GM18867 (cell line): ENCODE measurements around the gene ISLR.

Experiments used
- ATAC-seq: cut with Tn5 transposase; IDR thresholded peaks from one replicate; pipeline ENCODE4 v1.9.1; 2021; ENCODE audit warnings: mild to moderate bottlenecking, moderate library complexity; ENCODE audit not compliant: unreplicated experiment

Gene ISLR

DNA sequence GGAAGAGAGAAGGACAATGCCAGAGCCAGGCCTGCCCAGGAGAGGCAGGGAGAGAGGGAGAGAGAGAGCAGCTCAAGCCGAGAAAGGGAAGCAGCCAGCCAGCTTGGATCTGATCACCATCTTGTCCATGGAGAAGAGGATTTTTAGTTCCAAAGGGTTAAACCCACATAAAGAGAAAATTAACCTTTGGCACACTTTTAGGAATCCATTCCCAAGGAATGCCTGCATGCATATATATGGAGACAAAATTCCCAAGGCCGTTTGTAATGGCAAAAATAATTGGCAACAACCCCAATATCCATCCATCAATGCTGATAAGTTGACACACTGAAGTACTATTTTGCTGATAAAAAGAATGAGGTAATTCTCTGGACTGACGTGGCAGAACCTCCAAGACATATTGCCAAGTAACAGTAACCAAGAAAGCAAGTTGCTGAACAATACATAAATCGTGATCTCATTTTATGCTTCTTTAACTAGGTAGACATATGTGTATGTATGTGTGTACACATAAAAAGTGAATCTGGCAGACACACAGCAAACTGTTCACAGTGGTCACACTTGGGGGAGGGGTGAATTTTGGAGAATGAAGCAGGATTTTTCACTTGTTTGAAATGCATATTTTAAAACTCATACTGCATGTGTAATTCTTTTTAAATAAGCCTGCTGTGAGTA is 36.6 kb downstream of the ISLR start:
- ATAC-seq, result no peak

GRCh38 chr15:74210729-74211128 is 37.2 kb downstream of the ISLR start:
- ATAC-seq, result no peak

DNA sequence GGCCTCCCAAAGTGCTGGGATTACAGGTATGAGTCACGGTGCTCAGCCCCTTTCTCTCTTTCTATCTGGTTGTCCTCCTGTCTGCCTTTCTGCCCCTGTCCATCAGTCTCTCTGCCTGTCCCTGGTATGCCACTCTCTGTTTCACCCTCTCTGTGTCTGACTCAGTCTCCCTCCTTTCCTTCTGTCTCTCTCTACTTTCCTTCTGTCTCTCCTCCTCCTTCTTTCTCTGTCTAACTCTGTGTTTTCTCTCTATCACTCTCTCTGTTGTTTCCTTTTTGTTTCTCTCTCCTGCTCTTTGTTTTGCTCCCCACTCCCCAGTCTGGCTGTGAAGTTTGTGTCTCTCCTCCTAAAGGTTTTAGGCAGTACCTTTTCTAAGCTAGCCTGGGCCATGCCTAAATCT is 38.1 kb downstream of the ISLR start:
- ATAC-seq, result no peak

- no peak for ATAC-seq
Observed at GRCh38 chr15:74212494-74212893, 39.0 kb downstream of the ISLR start.

- no peak for ATAC-seq
Observed at GRCh38 chr15:74213858-74214284, 40.4 kb downstream of the ISLR start.

GRCh38 chr15:74214324-74215021 is 41.0 kb downstream of the ISLR start:
- no peak for ATAC-seq

DNA sequence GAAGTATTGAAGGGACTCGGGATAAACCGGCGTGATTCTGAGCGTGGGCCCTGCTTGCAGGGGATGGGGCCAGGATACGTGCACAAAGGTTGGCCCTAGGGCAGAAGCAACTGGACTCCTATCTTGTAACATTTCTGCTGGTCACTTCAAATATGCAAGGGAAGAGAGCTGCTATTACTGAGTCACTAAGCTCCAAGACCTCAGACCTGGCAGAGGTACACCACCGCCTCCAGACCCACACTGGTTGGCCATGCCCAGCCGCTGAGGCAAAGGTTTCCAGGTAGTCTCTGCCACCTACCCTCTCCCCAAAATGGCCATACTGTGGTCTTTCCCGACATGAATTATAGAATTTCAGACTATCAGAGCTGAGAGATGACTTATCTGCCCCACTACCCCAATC is 42.4 kb downstream of the ISLR start:
- no peak for ATAC-seq

GRCh38 chr15:74216949-74217348 is 43.4 kb downstream of the ISLR start:
- no peak for ATAC-seq

GRCh38 chr15:74217907-74218885 is 44.7 kb downstream of the ISLR start:
- no peak for ATAC-seq

DNA sequence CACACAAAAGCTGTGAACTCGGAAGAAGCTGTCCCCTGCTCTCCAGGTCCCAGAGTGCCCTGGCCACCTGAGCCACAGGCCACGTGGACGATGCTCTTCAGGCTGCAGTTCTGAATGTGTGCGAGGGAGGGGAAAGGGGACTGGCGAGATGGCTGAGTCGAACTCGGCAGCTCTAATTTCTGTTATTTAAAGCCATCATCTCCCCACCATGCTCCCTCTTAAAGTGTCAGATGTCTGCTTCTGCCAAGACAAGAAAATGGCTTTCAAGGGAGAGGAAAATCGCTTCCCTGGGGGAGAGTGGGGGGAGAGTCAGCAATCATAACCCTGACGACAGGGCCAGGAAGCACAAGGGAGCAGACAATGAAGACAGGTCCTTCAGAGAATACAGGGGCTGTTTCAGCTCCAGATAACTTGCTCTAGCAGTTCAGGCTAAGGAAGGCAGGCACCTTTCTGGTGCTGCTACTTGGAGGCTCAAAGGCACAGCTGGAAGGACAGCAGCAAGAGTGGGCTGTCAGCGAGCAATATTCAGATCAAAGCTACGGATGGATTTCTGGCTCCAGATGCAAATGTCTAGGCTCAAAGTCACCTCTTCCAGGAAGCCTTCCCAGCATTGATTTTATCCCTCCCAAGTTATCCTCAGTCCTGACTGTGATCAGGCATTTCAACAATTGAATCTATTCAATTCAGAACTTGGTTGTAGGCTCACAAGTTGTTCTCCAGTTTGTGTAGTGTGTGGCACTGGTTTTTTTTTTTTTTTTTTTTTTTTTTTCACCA is 47.2 kb downstream of the ISLR start:
- ATAC-seq, result no peak

GRCh38 chr15:74221399-74222239 is 48.1 kb downstream of the ISLR start:
- no peak for ATAC-seq

DNA sequence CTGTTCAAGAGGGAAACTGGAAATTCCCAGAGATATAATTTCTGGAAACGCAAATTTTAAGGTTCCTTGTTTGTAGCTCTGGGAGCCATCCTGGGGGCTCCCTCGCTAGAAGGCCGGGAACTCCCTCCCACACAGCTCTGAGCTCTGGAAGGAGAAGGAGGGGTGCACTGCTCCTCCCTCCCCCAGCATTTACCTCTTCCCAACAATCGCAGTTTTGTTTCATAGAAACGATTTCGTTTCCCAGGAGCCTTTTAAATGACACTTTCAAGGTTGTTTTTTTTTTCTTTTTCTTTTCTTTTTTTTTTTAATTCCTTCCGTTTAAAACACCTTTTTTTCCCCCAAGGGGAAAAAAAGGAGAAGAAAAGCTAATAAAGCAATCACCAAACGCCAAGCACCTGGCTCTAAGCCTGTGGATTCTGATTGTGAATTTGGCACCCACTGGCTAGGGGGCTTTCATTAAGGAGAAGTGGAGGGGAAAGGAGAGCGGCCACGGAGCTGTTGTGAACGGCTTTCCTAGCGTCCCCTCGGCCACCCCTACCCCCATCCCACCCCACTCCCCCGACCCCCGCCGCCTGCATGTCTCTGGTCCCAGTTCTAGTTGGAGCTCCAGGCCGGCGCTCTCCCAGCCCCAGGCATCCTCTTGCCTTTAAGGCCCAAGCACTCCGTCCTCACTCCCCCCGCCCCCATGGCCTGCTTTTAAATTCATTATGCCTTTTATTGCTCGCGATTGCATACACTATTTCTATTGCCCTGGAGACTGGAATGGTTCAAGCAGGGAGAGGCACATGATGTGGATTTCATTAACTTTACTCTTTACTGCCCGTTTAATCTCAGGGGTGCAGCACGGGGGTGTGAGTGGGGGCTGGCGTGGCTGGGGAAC is 49.0 kb downstream of the ISLR start:
- ATAC-seq, result no peak

DNA sequence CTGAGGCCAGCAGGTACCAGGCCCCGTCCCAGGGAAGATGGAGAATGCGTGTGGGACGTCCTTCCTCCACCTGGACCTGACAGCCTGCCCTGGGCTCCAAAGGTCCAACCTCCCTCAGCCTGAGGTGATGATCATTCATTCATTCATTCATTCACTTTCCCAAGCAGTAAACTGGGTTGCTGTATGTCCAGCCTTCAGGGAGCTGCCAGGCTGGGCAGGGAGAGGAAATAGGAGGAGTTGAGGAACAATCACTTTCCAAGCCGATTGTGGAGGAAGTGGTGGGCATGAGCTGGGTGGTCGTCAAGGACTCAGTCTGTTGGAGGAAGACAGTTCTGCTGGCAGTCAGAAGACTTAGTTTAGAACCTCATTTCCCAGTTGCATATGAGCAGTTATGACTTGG is 52.4 kb downstream of the ISLR start:
- ATAC-seq, result no peak
